ENCODE results near the gene GFOD1.

GFOD1 gene

GRCh38 chr6:13370623-13371022, 116.8 kb downstream of the GFOD1 start:
- no peak for TF ChIP-seq CTCF (IDR thresholded peaks at IDR 0.05)
- DNase-seq (ENCODE audit: low spot score) = no peak
- Histone ChIP-seq H3K27ac (no peak overlapping the region), H3K4me3 (no peak overlapping the region)

- DNase-seq (ENCODE audit: low spot score) = no peak
- no peak for TF ChIP-seq CTCF (IDR thresholded peaks at IDR 0.05)
- H3K4me3 ChIP-seq = no peak overlapping the region
- no peak overlapping the region for H3K27ac ChIP-seq
Observed at GRCh38 chr6:13369591-13369990, 117.8 kb downstream of the GFOD1 start.

DNA sequence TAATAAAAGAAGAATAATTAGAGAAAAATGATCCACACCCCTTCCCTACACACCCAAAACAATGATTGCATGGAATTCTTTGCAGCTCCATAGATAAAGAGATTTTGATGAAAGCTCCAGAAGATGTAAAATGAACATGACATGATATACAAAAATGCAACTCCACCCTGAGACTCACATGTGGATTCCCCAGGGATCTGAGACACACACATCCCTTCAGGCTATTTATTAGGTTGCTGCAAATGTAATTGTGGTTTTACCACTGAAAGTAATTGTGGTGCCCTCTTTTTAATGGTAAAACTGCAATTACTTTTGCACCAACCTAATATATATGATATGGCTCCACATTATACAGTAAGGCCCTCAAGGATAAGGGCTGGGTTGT, 118.7 kb downstream of the GFOD1 start:
- no peak overlapping the region for H3K4me3 ChIP-seq
- H3K27ac ChIP-seq = no peak overlapping the region
- DNase-seq (ENCODE audit: low spot score) = no peak
- no peak for TF ChIP-seq CTCF (IDR thresholded peaks at IDR 0.05)

DNA sequence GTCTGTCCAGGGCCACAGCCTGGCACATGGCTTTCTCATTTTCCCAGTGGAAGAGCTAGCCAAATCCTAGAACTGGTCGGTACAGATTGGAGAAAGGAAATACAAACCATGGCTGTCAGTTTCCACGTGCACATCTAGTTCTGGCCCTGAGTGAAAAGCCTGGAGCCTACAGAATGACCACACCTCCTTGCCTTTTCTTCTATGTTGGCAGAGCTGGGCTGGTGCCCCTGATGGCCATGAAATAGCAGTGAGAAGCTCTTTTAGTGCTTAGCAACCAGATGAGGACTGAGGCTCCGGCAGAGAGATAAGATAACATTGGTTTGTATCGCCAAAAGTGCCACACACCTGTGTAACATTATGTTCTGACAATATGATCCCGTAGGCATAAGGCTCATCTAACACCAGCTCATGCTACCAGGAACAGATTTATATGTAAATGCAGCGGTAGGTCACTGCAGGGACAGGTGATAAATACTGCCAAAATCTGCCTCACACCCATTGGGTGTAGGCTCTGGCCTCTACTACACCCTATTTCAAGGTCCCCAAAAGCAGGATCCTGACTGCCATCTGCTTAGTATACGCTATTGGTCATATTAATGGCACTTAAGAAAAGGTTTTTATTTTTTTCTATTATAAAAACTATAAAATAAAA, 119.2 kb downstream of the GFOD1 start:
- H3K27ac ChIP-seq = no peak overlapping the region
- DNase-seq (ENCODE audit: low spot score) = no peak
- no peak overlapping the region for H3K4me3 ChIP-seq
- TF ChIP-seq CTCF (IDR thresholded peaks at IDR 0.05) = no peak

DNA sequence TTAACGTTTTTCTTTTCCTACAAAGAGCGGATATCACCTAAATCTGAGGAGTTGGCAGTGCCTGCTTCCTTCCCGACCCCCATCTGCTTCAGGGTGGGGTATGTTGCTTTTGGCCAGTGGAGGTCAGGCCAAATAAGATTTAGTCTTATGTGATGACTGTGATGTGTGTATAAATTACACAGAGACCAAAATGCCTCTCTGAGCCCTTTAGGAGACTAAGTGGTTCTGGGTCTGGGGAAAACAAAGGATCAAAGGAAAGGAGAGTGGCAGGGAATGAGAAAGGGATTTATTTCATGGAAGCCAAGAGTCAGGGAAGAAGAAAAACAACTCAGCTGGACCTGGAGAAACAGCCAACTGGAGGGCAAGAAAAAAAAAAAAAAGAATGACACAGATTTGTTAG, 120.0 kb downstream of the GFOD1 start:
- Histone ChIP-seq H3K27ac (no peak overlapping the region), H3K4me3 (no peak overlapping the region)
- DNase-seq (ENCODE audit: low spot score) = no peak
- no peak for TF ChIP-seq CTCF (IDR thresholded peaks at IDR 0.05)

DNA sequence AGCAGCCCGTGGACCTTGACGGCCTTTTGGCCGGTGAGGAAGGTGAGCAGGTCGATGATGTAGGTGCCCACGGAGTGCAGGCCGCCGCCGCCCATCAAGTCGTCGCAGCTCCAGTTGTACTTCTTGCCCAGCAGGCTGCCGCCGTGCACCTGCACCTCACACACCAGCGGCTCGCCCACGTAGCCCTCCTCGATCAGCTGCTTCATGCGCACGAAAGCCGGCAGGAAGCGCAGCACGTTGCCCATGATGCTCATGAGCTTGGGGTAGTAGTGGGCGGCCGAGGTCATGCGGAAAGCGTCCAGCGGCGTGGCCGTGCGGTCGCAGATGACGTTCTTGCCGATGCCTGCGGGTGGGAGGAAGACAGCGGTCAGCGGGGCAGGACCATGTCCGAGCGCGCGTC, 122.1 kb downstream of the GFOD1 start:
- TF ChIP-seq CTCF (IDR thresholded peaks at IDR 0.05) = no peak
- DNase-seq (ENCODE audit: low spot score) = no peak
- Histone ChIP-seq H3K27ac (no peak overlapping the region), H3K4me3 (no peak overlapping the region)

DNA sequence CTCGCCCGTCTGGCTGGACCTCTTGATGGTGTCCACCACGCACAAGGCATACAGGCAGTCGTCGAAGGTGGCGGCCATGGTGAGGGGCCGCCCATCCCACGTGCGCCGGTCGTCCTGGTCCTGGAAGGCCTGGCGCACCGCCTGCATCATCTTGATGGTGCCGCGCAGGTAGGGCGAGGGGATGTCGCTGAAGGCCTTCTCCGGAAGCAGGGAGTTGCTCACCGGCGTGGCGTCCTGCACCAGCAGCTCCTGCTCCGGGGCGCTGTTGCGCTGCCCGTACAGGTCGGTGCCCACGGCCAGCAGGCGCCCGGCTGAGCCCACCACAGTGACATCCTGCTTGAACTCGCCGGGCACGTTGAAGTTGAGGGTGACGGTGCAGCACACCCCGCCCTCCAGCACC, 122.6 kb downstream of the GFOD1 start:
- TF ChIP-seq CTCF (IDR thresholded peaks at IDR 0.05) = no peak
- DNase-seq (ENCODE audit: low spot score) = no peak
- H3K4me3 ChIP-seq = no peak overlapping the region

More for the DNA sequence above, 122.6 kb downstream of the GFOD1 start:
- no peak overlapping the region for H3K27ac ChIP-seq
